ENCODE results near the gene GNGT1.

Gene GNGT1

DNA sequence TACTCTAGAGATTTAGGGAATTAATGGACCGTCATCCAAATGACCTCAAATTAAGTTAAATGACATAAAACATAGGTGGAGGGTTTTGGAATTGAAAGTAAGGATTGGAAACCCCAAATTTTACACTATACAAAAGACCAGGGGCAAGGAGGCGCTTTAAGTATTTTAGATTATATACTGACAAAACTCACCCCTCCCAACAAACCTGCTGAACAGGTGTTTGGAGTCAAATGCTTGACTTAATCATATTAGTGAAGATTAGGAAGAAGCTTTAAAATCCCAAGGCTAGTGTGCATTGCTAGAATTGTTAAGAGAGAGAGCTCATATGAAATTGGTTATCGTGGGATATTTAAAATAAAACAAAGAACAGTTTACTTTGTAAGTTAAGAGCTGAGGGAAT lies at the start of gene GNGT1:
GNGT1 (plus strand) TSS at position 301 of the 400 bp plus-strand sequence. CDS start 180 bp downstream, outside the sequence.
- DNase-seq (ENCODE audit: low read depth in 2 of 2), result no peak

DNA sequence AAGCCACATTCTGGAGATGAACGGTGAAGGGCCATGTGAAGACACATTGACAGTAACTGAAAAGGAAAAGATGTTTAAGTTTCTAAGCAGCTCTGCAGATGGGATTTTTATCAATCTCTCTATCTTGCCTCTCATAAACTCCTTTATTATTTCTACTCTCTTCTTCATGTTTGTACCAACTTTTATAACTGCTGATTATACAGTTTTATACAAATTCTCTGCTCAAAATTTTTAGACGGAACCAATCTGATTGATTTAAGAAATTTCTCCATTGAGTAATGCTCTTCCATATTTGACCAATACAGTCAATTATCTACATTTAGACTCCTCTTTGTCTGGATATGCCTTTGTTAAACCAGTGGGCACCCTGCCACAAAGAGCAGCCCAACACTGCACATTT lies 47.5 kb upstream of the GNGT1 start:
- DNase-seq (ENCODE audit: low read depth in 2 of 2), result no peak

DNA sequence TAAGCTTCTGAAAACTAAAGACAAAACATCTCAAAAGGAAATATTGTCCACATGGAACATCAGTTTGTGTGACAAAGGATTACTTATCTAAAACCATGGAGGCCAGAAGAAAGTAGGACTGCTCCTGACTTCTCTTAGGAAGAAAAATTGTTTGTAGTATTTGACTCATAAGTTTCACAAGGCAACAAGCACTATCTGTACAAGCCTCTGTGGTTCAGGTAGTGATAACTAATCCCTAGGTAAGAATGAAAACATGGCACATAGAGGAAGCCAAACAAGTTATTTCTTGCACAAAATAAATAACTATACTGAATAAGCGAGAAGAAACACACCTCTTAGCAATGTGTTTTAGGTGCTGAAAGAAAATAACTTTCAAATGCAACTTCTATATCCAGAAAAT lies 46.1 kb upstream of the GNGT1 start:
- DNase-seq (ENCODE audit: low read depth in 2 of 2), result no peak

DNA sequence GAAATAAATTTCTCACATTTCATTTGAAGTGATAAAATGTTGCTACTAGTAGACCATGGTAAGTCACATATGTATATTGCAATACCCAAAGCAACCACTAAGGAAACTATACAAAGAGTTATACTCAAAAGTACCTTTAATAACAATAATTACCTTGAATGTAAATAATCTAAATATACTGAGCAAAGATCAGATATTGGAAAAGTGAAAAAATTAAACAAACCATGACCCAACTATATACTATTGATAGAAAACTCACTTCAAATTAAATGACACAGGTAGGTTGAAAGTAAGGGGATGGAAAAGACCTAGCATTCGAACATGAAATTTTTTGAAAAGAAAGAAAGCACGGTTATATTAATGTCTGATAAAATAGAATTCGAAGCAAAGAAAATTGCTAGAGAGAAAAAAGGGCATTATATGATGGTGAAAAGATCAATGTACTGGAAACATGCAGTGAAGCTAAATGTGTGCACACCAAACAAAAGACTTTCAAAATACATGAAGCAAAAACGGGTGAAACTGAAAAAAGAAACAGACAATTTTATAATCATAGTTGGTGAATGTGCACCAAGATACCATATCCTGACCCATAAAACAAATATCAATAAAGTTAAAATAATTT lies 44.9 kb upstream of the GNGT1 start:
- no peak for DNase-seq (ENCODE audit: low read depth in 2 of 2)

DNA sequence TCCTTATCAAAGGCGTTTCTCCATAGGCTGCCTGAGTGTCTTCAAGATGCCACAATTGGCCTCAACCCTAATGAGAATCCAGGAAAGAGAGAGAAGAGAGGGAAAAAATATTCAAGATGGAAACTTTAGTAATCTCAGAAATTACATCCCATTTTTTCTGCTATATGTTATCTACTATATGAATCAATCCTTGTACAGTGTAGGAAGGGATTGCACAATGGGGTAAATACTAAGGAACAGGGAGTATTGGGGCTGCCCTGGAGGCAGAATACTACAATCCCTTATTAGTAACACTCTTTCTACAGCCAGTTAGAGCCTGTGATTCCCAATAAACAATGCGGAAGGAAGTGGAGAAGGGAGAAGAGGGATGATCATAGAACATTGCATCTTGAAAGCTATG lies 43.7 kb upstream of the GNGT1 start:
- DNase-seq (ENCODE audit: low read depth in 2 of 2), result no peak

DNA sequence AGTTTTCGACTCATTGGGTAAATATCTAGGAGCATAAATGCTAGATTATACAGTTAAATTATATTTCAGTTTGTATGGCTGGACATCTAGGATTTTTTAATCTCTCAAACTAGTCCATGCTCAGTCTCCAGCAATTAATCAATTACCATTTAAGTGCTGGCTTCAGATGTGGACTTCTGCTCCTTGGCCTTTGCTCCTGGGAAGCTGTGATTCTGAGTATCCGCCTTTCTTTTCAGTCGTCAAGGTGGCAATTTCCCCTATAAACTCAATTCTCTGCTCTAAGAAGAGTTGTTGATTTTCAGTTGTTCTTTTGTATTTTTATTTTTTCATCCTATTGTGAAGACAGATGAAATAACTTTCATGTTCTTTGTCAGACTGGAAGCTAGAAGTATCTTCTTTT lies 39.5 kb upstream of the GNGT1 start:
- no peak for DNase-seq (ENCODE audit: low read depth in 2 of 2)

DNA sequence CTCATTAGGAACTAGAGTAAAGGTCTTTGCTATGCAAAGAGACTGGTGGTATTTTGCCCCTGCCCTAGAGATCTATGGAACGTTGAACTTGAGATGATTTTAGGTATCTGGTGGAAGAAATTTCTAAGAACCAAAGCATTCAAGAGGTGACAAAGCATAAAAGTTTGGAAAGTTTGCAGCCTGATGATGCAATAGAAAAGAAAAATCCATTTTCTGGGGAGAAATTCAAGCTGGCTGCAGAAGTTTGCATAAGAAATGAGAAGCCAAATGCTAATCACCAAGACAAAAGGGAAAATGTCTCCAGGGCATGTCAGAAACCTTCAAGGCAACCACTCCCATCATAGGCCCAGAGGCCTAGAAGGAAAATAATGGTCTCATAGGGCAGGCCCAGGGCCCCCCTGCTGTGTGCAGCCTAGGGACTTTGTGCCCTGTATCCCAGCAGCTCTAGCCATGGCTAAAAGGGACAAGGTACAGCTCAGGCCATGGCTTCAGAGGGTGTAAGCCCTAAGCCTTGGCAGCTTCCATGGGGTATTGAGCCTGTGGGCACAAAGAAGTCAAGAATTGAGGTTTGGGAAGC lies 32.3 kb upstream of the GNGT1 start:
- DNase-seq (ENCODE audit: low read depth in 2 of 2), result no peak

DNA sequence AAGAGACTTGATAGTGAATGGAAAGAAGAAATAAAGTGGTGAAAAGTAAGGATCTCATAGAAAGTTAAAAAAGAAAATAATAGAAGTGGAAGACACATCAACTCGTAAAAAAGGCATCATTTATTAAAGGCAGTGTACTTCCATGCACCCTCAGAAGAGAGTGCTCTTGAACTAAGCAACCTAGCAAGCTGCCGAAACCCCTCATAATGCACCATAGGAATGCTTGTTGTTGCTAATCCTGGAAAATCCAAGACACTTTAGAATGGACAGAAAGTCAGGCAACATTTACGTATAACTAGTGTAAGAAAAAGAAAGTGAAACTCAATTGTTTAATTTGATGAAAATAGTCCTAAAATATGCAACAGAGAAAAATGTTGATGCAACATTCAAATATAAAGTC lies 28.6 kb upstream of the GNGT1 start:
- no peak for DNase-seq (ENCODE audit: low read depth in 2 of 2)

DNA sequence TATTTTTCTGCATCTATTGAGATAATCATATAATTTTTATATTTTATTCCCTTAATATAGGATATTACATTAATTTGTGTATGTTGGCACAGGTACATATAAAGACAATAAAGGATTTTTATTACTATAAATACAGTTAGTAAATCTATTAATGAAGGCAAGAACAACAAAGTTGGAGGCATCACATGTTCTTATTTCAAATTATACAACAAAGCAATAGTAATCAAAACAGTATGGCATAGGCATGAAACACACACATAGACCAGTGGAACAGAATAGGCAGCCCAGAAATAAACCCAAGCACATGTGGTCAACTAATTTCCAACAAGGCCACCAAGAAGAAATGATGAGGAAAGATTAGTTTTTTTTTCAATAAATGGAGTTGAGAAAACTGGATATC lies 27.0 kb upstream of the GNGT1 start:
- no peak for DNase-seq (ENCODE audit: low read depth in 2 of 2)

DNA sequence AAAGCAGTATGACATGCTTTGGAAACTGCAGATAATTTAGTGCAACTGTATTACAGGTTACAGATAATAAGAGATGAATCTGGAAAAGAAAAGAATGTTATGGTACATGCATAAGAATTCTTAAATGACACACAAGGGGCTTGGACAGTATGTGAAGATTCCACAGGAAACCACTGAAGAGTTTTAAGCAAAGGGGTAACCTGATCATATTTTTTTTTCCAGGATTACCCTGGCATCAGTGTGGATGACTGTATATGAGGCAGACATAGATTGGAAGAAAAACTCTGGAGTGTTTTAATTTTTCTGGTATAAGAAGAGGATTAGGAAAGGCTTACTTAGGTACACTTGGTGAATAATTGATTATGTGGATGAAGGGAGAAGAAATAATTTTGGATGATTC lies 23.9 kb upstream of the GNGT1 start:
- DNase-seq (ENCODE audit: low read depth in 2 of 2), result no peak

DNA sequence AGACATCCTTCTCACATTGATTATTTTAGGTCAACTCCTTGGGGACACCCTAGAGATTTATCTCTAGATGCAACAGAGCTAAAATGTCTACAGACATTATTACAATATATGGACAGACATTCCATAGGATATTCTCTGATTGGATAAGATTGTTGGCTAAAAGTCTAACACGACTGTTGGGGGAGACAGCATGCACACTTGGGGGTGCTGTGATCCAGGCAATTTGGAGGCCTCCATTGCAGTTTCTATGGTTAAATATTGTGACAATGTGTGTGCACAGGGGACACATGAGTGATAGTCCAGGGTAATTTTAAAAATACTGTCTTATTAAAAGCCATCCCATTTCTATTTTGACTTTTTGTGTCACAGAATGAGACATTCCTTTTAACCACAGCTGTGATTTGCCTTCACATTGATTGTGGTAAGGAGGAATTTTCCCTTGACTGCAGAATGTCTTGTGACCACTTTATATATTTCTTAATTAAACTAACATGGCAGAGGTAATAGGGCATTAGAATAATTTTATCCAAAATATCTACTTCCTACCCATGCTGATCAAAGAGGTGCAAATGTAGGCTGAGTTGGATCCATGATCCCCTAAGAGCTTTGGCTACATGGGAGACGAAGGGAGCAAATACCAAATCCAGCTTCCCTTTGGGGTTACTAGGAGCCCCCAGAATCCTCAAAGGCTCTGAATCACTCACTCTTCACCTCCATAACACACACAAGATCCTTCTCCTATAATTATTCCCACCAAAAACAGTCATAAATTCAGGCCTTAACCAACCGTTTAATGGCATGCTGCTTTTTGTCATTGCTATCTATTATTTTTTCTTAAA lies 23.1 kb upstream of the GNGT1 start:
- DNase-seq (ENCODE audit: low read depth in 2 of 2), result no peak

DNA sequence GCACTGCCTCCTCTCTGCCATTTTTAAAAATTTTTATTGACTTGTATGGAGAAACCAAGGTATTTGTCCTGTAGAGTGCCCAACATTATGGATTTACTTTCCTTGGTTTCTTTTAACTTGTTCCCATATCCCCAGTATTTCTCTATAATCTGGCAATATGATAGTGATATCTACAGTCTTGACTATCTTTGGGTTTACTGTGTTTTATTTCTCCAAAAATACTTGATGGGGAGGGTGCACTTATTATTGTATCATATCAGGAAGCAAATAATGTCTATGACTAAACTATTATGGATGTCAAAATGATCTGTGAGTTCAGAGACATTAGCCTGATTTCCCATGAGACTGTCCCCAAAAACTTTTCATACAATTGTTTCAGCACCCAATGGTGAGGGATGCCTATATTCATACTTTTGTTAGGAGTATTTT lies 22.4 kb upstream of the GNGT1 start:
- no peak for DNase-seq (ENCODE audit: low read depth in 2 of 2)

DNA sequence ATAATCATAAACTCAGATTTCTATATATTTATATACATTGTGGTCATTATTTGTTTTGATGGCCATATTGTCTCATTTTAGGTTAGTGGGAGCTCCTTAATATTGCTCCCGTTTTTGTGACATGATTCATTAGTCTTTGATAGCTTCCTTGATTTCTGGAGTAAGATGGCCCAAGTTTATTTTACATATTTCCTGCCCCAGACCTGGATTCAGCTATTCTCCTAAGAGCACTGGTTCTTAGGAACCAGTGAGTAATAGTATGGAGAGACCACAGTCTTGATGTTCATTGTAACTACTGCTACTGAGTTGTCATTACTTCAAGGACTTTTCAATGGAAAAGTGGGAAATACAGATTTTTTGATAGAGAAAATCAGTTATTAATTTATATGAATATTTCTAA lies 21.8 kb upstream of the GNGT1 start:
- no peak for DNase-seq (ENCODE audit: low read depth in 2 of 2)

DNA sequence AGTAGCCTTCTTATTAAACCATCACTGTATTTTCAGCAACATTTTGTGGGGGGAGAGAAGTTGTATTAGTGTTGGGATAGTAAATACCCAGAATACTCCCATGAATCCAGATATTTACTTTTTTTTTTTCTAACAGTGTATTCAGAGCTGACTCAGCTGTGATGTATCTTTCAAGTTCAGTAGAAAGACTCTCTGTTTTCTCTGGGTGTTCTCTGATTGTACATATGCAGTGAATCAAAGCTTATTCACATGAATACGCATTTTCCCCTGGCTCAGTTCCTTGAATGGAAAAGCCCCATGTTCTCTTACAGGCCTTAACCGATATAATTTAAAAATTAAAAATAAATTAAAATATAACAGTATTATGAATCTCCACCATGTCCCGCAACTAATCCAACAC lies 17.1 kb upstream of the GNGT1 start:
- DNase-seq (ENCODE audit: low read depth in 2 of 2), result no peak

DNA sequence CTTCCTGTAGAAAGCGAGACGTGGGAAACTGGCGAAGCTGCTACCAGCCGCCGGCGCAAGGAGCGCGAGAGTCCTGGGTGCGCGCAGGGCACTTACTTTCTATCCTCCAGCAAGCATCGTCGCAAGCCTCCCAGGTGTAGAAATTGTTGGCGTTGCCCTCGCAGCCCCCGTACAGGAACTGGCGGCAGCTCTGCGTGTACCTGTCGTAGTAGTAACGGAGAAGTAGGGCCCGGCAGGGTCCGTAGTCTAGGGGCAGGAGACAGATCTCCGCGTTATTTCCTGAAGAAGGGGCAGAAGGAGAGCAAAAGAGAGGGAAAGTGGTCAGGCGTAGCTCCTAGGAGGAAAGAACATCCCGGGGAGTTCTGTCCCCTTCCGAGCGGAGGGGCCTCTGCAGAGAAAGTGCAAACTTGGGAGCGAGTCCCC lies 16.3 kb upstream of the GNGT1 start:
- DNase-seq (ENCODE audit: low read depth in 2 of 2), result peak in 1 of 2 donors; percentile 1

DNA sequence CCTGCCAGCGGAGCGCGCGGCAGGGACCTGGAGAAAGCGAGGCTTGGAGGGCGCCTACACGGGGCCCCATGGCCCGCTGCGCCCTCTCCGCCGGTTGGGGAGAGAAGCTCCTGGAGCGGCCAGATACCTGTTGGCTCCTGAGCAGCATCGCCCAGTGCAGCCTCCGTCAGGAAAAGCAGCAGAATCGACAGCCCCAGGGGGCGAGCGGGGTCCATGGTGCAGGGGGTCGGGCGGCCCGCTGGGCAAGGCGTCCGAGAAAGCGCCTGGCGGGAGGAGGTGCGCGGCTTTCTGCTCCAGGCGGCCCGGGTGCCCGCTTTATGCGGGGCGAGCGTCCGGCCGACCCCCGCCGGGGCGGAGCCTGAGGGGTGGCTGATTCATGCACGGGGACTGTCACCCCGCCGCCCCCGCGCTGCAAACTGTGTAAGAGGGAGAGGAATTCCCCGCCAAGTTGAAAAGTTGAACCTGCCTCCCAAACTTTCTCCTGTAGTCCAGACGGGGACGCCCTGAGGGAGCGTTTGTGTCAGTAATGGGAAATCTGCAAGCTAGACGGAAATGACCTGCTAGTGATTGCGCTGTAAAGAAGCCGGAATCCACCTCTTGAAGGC lies 15.8 kb upstream of the GNGT1 start, which contains the start of gene TFPI2:
TFPI2 (minus strand) TSS at position 290 of the 605 bp plus-strand sequence; CDS start at position 215, 75 bp downstream.
- peak in 1 of 2 donors; percentile 4 for DNase-seq (ENCODE audit: low read depth in 2 of 2)

DNA sequence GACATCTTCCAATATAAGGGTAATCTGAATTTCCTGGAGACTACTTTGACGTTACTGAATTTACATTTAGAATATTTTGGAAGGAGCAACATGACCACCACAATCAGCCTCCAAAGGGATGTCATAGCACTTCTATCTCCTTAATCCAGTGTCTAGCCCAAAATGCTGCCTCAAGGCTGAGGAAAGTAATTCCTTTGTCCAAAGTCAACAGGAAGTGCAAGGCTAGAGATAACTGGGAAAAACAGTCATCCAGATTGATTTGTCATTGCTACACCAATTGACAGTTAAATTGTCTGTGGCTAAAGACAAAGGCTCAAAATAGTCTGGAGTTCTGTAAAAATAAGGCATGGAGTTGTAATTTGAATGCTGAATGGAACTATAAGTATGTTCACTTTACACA lies 11.9 kb upstream of the GNGT1 start:
- DNase-seq (ENCODE audit: low read depth in 2 of 2), result no peak

DNA sequence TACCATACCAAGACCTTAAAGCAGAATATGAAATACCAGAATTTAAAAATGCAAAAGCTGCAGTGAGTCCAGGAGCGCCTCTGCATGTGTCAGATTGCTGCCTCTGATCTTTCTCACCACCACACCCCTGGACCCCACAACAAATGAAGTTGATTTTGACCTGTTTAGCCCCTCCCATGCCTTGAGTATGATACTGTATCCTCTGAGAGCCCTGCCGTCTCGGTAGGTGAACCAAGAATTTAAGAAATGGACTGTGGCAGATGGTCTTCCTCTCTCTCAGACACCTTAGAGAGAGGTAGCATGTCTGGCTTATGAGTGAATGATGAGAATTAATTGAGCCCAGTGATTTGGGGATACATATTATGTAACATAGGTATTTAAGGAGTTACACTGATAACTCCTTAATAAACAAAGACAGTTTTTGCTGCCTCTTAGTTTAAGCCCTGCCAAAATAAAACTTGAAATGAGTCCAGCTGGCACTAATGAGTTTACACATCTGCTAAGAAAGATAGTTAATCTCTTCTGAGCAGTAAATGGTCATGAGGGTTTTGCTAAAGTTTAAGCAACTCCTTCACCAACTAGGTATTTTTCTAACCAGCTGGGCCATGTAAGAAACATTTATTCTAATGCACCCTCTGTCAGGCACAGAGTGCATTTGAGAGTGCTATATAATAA lies 11.3 kb upstream of the GNGT1 start:
- DNase-seq (ENCODE audit: low read depth in 2 of 2), result no peak

DNA sequence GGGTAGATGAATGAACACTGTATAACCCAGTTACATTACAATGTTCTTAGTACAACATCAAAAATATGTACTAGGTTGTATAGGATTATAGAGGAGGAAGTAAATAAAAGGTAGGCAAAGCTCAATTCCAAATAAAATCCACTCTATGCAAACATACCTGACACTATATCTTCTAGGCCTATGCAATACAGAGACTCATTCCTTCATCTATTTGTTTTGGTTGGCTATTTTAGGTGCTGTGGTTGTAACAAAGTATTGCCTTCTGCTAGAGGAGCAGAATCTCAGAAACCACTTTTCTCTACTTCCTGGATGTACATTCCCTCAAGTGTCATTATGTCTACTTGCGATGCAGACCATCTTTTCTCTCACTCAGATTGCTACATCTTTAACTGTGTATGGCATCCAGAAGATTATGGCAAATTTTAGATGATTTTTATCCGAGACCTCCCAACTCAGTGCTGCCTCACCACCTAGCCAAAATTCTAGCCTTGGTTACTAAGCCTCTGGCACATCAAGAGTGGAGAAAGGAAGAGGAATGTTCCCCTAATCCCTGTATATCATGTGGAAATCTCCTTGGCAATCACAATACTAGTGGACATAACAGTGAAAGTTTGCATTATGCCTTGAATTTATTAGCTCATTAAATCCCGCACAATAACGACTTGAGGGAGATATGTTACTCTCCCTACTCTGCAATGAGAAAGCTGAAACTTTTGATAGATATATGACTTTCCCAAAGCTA lies 10.3 kb upstream of the GNGT1 start:
- no peak for DNase-seq (ENCODE audit: low read depth in 2 of 2)

DNA sequence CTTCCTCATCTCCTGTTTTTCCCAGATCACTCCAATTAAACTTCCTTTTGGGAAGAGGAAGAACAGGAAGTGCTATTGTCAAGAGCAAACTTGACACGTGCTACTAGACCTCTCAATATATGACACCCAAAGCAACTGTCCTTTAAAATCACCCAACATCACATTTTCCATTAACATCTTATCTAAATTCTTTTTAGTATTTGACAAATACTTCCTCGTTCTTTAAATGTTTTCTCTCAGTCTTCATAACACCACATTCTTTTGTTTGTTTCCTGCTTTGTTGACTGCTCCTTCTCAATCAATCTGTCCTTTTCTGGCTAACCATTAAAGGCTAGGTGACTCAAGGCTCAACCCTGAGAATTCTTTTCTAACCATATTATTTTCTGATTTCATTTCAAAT lies 8.7 kb upstream of the GNGT1 start:
- DNase-seq (ENCODE audit: low read depth in 2 of 2), result no peak

DNA sequence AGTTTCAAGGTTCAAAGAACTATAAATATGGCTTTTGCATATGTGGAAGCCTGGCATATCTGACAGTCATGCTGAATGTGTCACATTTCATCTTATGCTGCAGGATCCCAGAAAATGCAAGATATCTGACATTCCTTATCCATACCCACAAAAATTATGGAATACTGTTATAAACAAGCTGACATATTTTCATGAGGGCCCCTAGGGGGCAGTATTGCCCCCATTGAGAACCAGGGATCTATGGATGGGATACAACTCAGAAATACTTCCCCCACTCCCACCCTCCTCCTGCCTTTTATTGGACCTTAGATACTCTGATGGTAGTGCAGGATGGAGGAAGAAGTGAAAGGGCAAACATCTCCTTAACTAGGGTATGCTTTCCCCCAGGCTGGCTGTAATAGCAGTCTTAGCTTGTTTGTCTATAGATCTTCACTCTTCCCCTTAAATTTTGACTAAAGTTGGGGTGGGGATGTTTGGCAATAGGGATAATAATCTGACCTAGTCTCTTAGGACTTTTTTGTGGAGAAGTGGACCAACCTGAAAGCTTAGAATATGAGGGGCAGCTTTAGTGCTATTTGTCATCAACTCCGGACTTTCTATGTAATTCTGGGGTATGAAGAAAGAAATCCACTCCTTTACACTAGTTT lies 3.5 kb upstream of the GNGT1 start:
- no peak for DNase-seq (ENCODE audit: low read depth in 2 of 2)
